NCI-H1105 treated with DMSO at 0.1 percent for 48 hours (cell line): Measurements from ENCODE around the gene FABP3.
"Not testable (repeated sequence)": the region's sequence is repeated elsewhere in the genome, so short reads cannot be mapped to it uniquely, and the experiment has no call there.

Experiments
- DNase-seq: peaks from one replicate; lab custom pipeline; 2025; lab: John Stamatoyannopoulos, UW

Gene FABP3

DNA sequence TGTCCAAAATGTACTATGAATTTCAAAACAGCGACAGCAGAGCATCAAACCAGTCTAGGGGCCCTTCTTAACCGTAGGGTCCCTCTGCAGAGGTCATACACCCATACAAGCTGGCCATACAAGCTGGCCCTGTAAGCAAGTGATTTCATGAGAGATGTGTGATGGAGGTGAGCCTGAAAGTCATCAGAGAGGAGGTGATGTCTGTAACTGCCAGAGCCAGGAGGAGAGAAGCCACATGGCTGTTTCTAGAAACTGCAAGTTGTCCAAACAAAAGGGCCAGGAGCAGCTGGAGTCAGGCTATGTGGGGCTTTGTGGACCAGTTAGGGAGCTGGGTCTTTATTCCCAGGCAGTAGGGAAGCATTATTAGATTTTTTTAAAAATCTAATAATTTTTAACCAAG, 25.4 kb upstream of the FABP3 start:
- DNase-seq: no peak

GRCh38 chr1:31397360-31398095, 24.7 kb upstream of the FABP3 start:
- no peak for DNase-seq

- DNase-seq: no peak
Observed at GRCh38 chr1:31396633-31397351, 23.9 kb upstream of the FABP3 start.

DNA sequence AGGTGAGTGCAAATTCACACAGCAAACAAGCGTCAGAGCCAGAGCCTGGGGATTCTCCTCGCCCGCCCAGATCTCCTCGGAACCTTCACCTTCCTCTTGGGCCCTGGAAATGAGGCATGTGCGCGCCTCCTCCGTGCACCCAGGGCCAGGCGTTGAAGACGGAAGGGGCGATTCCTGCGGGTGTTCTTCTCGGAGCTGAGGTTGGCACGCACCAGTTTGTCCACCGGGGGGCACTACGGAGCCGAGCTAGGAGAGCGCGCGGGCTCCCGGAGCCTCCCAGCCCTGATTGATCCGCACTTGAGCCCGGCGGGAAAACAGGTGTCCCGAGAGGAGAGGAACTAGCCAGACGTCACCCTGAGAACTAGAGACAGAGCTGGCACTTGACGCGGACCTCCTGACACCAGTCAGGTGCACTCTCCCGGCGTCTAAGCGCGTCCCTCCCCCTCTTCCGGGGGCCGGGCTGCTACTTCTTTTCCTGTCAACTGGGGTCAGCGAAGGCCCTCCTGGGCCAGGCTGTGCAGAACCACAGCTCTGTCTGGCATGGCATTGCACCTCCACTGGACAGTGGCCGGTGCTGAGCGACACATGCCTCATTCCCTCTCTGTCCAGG, 21.8 kb upstream of the FABP3 start:
- DNase-seq: peak; percentile 81

- no peak for DNase-seq
Observed at GRCh38 chr1:31393463-31393862, 20.6 kb upstream of the FABP3 start.

GRCh38 chr1:31390071-31390470, 17.2 kb upstream of the FABP3 start:
- DNase-seq: no peak

- DNase-seq: no peak
Observed at GRCh38 chr1:31389616-31390015, 16.7 kb upstream of the FABP3 start.

DNA sequence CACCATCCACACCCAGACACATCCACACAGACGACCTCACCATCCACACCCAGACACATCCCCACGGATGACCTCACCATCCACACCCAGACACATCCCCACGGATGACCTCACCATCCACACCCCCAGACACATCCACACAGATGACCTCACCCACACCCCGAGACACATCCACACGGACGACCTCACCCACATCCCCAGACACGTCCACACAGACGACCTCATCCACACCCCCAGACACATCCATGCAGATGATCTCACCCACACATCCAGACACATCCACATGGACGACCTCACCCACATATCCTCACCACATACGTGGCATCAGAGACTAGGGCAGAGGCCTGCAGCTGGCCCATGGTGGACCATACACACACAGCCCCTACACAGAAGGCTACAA, 14.7 kb upstream of the FABP3 start:
- no peak for DNase-seq

DNA sequence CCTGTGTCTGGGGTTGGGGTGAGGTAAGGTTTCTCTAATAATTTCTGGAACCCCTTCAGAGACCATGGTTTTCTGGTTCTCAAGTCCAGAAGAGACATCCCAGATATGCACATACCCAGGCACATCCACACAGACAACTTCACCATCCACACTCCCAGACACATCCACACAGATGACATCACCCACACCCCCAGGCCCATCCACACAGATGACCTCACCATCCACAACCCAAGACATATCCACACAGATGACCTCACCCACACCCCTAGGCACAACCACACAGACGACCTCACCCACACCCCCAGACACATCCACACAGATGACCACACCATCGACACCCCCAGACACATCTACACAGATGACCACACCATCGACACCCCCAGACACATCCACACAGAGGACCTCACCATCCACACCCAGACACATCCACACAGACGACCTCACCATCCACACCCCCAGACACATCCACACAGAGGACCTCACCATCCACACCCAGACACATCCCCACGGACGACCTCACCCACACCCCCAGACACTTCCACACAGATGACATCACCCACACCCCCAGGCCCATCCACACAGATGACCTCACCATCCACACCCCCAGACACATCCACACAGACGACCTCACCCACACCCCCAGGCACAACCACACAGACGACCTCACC, 13.8 kb upstream of the FABP3 start:
- not testable (repeated sequence) for DNase-seq

DNA sequence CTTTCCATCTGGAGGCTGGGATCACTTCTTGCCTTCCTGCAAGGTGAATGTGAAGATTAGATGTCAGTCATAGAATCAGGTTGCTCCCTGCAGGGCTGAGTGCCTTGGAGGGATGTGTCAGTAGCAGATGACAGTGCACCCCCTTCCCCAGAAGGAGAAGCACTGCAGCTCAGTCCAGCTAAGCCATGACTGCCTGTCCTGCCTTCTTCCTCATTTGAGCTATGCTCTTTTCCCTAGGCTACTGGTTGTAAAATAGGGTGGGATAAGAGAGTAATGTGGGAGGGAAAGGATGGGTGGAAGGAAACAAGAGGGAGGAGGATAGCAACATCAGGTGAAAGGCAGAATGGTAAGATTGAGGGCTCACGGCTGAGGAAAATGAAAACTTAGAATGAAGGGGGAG, 11.1 kb upstream of the FABP3 start:
- DNase-seq: no peak

- no peak for DNase-seq
Observed at GRCh38 chr1:31382379-31382989, 9.6 kb upstream of the FABP3 start.

GRCh38 chr1:31381394-31382294, 8.8 kb upstream of the FABP3 start:
- DNase-seq: no peak

GRCh38 chr1:31380181-31380580, 7.3 kb upstream of the FABP3 start:
- DNase-seq: no peak

DNA sequence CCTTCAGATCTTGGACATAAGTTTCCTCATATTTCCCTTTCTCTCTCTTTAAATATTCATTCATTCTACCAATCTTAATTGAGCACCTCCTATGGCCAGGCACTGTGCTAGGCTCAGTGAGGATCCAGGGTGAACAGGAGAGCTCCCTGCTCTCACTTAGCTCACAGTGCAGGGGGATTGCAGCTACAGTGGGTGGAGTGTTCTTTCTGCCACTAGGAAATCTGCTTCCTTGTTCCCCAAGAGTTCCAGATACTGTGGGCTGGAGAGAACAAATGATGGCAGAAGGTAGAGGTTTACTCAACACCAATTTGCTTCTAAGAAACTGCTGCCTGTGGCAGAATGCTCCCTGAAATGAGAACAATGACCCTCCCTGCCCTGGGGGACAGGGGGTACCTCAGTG, 5.1 kb upstream of the FABP3 start:
- DNase-seq: no peak

DNA sequence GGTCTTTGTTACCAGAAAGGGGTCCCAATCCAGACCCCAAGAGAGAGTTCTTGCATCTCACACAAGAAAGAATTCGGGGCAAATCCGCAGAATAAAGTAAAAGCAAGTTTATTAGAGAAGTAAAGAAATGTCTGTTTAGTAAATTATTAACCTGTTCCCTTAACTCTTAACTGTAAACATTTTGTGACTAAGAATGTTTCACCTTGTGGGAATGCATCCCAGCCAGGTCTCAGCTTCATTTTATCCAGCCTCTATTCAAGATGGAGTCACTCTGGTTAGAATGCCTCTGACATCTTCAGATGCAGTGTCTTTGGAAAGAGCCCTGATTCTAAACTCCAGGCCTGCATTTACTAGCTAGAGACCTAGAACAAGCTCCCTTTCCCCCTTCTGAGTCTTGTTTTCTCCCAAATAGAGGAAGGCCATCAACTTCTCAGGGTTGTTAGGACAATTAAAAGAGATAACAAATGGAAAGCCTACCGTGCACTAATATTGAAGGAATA, 4.5 kb upstream of the FABP3 start:
- DNase-seq: no peak

GRCh38 chr1:31376375-31377134, 3.7 kb upstream of the FABP3 start:
- DNase-seq: peak; percentile 19

GRCh38 chr1:31374511-31375196, 1.8 kb upstream of the FABP3 start:
- no peak for DNase-seq

DNA sequence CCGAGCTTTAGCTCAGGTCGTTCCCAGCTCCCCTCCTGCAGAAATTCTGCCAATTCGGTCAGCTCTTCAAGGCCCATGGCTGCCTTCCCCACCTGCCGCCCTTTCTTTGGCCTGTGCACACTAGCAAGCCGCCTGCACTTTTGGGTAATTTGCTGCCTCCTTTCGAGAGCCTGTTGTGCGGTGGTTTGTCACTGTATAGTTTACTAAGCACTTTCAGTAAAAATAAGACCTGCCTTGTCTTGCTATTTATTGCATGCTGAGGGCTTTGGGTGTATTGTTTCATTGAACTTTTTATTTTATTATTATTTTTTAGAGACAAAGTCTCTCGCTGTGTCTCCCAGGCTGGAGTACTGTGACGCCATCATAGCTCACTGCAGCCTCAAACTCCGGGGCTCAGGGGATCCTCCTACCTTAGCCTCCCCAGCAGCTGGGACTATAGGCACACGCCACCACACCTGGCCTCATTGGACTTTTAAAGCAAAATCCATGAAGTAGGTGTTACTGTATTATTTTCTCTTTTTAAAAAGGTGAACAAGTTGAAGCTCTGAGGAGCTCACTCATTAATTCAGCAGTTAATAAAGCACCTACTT, 1.1 kb upstream of the FABP3 start:
- peak; percentile 73 for DNase-seq

DNA sequence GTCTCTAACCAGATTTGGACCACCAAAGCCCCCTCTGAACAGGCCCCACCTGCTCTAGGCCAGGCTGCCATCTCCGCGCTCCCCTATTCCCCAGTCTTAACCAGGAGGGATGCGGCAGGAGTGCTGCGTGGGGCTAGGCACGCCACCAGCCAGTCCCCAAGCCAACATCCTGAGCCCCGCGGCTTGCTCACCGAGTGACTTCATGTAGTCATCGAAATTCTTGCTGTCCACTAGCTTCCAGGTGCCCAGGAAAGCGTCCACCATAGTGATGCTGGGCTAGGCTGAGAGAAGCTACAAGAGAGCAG, 173 bp downstream of the FABP3 start:
- no peak for DNase-seq
